GM18858 (cell line): ENCODE data around the gene COL4A2.
"Not testable (repeated sequence)": the region's sequence is repeated elsewhere in the genome, so short reads cannot be mapped to it uniquely, and the experiment has no call there.

Source experiments
- ATAC-seq: cut with Tn5 transposase; IDR thresholded peaks from one replicate; pipeline ENCODE4 v1.9.1; 2021; ENCODE audit not compliant: unreplicated experiment

COL4A2 gene

DNA sequence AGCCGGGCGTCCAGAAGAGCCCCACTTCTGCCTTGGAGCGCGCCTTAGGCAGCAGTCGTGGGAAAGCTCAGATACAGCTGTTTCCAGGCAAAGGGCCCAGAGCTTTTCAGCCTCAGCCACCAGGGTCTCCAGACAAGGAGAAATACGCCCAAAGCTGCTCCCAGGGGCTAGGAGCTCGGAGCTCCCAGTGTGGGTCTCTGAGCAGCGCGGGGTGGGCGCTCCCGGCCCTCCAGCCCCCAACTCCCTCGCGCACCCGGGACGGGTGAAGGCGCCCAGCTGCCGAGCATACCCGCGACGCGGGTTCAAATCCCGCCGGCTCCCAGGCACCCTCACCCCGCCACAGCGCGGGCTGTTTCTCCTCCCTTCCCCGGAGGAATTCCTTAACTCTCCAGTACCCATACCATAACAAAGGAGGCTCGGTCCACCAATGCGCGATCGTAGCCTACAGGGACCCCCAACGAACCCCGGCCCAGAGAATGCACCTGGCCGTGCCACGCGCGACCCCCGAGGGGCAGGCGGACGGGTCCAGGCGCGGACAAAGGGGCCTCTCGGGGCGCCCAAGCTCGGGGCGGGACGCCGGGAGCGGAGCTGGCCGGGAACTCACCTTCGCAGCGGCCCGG lies 634 bp upstream of the COL4A2 start:
- no peak for ATAC-seq

DNA sequence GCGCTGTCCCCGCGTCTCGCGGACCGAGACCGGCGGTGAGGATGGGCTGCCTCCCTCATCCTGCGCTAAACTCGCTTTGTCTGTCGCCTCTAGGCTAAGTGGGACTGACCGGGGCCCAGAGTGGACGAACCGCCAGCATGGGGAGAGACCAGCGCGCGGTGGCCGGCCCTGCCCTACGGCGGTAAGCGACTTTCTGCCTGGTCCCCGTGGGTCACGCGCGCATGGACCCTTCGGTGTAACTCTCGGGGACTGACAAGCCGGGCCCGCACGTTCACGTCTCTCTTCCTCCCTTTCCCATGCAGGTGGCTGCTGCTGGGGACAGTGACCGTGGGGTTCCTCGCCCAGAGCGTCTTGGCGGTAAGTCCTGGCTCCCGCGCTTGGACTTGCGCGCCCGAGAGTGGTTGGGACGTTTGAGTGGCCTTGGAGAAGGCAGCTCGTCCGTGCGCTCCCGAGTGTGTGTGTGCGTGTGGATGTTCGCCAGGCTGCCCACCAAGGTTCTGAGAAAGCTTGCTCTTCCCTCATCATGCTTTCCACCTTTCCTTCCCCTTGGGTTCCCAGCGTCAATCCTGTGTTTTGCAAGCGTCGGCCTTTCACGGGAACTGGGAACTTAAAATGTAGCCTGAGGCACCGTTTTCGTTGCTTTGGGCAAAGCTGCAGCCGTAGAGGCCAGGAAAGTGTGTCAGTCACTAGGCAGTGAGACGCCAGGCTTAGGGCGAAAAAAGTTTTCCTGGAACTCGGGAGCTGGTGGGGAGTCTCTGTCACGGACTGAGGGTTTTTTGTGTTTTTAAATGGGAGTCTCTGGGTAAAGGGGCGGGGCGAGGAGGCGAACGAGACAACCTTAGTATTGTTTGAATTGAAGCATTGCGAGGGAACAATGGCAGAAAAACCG lies 927 bp downstream of the COL4A2 start:
- ATAC-seq, result no peak

DNA sequence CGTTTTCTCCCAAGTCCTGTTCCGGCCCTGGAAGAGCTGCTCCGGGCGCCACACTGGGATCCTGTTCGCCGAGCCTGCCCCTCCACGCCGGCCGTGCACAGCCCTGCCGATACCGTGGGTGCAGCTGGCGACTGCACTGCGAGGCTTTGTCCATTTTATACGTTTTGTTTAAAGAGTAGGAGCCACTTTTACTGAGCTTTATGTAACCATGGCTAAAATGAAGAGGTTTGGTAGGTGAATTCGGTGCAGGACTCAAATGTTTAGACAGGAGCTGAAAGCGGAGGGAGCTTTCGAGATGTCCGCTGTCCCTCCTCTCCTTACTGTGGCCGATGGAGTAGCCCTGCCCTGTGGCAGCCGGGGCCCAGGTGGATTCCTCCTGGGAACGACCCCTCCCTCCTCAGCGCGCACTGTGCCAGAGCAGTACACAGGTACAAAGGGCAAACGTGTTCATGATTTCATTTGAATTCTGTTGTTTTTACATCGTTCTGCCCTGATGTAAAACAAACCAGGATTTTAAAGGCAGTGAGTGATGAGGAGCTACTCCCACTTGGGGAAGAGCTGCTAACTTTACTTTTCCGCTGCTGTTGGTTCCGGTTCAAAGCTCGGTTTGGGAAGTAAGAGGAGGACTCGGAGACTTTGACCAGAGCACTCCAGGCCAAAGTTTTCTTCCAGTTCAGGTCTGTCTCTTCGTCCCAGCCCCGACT lies 1.7 kb downstream of the COL4A2 start:
- no peak for ATAC-seq

DNA sequence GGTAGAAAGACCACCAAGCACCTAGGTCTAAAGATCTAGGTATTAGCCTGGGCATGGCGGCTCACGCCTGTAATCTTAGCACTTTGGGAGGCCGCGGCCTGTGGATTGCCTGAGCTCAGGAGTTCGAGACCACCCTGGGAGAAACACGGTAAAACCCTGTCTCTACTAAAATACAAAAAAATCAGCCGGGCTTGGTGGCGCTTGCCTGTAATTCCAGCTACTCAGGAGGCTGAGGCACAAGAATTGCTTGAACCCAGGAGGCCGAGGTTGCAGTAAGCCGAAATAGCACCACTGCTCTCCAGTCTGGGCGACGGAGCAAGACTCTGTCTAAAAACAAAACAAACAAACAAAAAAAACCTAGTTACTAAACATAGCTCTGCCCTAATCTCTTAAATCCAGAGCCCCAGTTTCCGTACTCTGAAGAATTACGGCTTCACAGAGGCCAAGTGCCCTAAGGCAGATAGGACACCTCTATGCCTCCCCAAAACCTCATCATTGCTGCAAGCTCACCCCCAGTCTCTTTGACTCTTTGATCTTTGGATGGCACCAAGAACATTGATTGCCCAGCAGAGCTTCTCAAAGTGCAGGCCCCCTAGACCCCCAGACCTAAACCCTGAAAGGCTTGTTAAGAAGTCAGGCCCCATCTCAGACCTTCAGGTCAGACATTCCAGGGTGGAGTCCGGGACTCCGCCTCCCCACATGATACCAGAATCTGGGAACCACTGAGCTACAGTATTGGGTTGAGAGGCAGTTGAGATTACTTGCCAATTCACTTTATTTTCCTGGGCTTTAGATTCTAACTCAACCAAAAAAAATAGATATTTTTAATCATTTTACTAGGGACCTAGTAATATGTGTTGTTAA lies 2.8 kb downstream of the COL4A2 start:
- no peak for ATAC-seq

DNA sequence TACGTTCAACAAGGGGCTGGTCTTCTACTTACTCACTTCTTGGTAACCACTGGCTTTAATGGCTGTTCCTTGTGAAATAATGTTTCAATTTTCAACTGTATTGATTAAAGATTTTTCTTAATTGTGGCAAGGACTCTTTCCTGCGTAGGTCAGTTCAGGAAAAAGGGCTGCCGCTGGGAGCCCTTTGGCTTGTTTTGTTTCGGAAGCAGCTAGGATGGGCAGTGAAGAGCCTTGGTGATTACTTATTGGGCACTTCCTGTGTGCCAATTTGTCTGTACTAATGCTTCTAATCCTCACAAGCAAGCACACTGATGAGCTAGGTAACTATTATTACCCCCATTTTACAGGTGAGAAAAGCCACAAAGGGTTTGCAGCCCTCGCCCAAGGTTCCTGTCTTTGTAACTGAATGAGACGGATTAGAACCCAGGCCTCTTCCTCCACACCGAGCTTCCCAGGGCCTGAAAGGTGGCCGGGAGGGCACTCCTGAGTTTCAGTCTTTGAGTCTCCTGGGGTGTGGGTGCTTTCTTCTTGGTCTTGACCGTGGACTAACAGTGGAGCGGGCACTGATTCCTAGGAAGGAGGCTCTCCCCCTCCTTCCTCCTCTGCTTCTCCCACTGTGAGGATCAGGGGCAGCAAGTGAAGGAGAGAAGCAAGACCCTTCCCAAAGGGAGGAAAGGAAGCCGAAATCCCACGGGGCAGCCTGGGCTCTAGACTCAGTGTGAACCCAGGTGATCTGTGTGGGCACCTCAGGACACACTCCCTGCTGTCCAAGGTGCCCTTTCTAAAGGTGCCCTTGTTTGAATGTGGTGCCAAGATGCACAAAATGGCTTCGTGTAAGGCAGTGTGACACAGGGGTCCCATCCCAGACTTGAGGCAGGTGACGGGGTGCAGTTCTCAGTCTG lies 3.7 kb downstream of the COL4A2 start:
- no peak for ATAC-seq

DNA sequence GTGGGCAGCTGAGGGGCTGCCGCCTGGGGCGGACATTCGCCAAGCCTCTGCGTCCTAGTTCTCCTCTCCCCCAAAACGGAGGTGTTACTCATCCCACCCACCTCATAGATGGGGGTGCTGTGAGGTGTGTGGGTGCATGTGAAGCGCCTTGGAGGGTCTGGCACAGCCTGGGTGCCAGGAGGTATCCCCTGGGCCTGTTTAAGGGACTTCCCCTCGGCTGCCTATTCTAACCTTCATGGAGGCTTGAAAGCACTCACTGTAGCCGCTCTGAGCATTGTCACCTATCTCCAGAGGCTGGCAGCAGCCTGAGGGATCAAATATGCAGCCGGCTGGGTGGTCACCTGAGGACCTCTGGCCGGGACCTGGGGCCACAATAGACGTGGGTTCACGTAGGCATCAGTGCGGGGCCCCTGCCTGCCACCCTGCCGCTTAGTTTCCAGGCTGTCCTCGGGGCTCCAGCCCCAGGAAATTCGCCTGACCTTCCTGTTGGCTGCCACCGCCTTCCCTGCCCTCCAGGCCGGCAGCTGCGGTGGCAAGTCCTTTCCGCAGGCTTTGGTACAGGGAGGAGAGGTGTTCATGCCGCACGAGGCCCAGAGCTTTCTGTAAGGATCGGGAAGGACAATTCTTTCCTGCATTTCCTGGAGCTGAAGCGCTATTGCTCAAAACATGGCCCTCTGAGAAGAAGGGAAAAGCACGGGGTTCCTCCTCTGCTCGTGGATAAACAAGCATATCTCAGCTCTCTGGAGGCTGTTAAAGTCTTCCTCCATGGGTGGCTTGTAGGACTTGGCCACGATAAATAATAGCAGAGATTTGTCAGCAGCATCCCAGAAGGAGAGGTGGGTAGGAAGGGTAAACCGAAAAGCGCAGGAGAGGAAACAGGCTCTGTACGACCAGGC lies 4.6 kb downstream of the COL4A2 start:
- ATAC-seq, result no peak

DNA sequence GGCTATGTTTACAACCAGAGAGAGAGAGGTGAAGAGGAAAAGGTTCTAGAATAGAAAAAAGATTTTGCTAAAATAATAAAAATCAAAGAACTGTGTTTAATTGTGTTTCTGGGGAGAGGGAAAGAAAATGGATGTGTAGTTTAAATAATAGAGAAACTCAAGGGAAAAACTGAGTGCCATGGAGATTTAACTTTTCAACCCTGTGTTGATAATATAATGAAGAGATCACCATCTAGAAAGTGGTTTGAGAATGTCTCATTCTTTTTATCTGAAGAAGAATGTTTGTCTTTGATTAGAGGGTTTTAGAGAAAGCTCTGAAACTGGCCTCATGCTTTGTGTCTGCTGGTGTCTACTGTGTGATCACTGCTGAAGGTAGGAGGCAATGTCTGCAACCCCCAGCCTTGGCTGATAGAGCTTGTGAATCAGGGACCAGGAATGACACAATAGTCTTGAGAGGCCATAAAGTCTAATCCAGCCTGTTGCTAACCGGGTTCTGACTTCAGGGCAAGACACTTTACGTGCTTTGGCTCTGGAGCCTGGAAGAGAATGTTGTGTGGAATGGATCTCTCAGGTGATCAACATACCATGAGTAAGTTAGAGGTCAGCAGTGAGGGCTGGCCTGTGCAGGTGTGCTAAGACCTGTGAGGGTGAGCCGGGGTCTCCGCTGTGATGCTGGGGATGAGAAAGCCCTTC lies 5.4 kb downstream of the COL4A2 start:
- no peak for ATAC-seq

DNA sequence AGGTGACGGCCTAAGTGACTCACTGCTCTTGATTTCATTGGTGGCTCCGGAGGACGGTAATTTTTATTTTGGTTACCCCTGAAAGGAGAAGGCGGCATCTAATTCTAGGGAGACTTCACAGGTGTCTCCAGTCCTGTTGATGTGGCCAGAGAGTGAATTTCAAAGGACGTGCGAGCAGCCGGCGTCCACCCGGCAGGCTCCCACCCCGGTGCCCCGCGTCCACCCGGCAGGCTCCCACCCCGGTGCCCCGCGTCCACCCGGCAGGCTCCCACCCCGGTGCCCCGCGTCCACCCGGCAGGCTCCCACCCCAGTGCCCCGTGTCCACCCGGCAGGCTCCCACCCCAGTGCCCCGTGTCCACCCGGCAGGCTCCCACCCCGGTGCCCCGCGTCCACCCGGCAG lies 6.2 kb downstream of the COL4A2 start:
- ATAC-seq, result not testable (repeated sequence)

DNA sequence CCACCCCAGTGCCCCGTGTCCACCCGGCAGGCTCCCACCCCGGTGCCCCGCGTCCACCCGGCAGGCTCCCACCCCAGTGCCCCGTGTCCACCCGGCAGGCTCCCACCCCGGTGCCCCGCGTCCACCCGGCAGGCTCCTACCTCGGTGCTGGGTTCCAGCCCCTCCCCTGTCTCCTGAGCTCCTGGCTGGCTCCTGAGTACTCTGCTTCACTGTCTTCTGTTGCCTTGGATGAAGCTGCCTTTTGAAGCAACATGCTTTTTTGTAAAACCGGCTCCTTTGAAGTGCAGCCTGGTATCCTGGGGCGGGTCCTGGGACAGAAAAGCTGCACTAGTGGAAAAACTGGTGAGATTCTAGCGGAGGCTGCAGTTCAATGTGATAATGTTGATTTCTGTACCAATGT lies 6.6 kb downstream of the COL4A2 start:
- not testable (repeated sequence) for ATAC-seq

DNA sequence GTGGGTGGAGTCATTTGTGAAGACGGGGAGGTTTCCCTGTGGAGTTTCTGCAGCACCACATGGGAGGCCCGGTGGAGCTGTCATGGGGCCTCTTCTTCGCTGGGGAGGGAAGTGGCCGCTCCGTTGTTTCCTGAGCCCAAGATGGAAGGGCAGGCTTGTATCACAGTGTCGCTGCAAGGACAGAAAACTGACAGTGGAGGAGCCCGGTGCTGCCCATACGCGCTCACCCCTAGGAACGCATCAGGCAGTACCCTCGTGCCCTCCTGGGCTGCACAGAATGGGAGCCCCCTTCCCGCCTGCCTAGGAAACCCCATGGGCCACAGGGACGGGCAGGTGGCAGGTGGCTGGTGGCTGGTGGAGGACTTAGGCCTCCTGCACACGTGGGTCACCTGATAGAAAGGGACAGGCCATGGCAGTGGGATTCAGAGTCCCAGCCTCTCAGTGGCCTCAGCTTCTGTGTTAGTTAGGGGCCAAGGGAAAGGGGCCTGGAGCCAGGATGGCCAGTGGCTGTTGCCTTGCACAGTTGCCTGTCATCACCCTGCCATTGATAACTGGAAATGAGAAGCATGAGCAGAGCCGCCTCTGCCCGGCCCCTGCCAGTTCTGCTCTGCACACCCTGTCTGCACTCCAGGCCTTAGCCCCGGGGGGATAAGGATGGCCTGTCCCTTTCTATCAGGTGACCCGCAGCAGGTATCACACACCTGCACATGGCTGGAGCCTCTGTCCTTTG lies 7.6 kb downstream of the COL4A2 start:
- ATAC-seq, result no peak

DNA sequence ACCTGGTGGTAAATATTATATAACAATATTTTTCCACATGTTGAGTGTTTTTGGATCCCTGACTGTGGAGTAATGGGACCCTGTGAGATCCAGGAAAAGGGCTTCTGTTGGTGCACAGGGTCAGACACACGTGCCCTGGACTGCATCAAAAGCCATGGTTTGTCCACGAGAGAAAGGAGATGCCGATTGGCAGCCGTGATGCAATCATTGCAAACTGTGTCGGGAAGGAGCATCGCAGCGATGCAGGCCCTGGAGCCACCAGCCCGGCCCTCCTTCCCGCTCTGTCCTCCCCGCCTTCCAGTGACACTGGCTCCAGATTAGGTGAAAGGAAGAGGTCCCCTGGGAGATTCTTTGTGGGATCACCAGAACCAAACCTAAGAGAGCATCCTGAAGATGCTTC lies 9.1 kb downstream of the COL4A2 start:
- ATAC-seq, result no peak

DNA sequence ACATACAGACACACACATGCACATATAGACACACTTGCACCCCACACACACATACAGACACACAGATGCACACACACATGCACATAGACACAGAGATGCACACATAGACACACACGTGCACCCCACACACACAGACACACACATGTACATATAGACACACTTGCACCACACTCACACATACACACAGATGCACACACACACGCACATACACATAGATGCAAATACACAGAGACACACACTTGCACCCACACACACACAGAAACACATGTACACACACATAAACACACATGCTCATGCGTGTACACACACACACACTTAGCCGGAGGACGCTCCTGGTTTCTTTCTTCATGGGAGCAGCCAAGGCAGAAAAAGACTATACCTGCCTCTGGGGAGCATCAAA lies 10.0 kb downstream of the COL4A2 start:
- ATAC-seq, result no peak

DNA sequence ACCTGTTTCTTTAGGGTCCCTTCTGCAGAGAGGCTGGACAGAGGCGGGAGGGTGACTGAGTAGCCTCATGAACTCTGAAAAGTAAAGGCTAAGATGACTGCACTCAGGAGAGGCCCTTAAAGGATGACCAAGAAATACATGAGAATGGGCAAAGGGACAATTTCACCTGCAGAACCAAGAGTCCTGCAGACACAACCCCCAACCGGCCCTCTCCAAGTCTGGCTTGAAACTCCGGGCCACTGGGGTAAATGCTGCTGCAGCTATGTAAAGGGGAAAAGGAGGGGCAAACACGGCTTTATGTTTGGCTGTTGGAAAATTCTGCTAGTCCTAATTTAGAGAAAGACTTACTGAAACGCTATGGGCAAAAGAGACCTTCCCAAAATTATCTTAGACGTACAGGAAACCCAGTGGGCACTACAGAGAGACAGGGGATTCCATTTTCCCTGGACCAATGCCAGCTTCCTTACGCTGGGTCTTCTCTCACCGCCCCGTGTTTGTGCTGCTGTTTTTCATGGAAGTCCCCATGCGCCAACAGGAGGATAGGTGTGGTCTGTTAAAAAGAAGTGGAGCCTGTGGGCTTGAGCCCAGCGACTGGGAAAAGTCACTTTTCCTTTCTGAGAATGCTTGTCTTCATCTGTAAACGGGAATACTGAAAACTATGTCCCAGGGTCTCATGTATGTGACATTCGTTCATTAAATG lies 10.6 kb downstream of the COL4A2 start:
- ATAC-seq, result no peak

DNA sequence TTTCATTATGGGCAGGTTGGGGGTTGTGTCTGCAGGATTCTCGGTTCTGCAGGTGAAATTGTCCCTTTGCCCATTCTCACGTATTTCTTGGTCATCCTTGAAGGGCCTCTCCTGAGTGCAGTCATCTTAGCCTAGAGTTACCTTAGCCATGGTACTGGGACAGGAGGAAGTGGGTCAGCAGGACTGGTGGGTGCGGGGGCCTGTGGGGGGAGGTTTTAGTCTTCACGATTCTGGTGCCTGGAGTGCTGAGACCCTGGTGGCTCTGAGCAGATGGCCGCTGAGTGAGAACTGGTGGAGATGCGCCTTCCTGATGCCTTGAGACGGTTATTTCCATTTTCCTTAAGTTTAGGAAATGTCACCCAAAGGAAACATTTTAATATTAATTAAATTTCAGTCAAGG lies 11.8 kb downstream of the COL4A2 start:
- ATAC-seq, result no peak

DNA sequence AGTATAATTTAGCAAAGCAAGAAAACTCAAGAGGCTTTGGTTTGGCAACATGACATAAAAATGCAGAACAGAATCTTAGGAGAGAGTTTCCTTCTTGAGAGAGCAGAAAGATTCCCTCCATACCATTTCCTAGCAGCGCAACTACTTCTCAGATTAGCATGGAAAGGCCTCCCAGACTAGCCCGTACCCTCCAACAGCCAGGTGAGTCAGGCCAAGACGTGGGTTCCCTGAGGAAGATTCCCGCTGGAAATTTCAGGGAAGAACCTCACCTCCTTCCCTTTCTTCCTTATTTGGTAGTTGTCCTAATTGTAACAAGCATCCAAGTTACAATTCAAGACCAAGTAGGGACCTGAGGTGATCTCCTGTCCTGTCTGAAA lies 12.3 kb downstream of the COL4A2 start:
- no peak for ATAC-seq

DNA sequence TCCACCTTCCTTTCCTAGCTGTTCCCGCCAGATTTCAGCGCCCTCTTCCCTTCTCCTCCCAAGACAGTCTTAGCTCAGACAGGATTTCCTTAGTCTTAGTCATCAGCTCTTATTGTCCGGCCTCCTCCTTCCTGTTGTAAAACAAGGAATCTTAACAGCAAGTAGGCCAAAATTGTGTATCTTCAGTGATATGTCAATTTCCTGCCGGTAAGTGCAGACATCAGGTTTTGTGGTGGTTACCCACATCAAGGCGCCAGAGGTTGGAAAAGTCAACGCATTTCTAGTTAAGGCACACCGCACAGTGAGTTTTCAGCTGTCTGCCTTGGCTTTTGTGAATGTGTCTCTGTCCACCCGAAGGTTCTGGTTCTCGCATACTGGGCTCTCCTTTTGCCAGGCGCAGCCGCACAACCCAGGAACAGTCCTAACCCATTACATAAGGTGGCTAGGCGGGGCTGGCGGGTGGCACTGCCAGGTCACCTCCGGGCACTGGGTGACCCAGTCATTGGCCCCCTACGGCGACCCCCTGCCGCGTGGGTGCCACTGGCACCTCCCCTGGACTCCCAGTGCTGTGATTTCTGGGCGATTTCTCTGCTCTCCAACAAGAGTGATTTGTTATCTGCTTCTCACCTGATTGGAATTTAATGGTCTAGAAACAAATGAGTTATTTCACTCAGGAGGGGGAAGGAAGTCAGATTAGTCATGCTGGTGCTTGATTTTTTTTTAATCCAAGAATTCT lies 12.9 kb downstream of the COL4A2 start:
- no peak for ATAC-seq

DNA sequence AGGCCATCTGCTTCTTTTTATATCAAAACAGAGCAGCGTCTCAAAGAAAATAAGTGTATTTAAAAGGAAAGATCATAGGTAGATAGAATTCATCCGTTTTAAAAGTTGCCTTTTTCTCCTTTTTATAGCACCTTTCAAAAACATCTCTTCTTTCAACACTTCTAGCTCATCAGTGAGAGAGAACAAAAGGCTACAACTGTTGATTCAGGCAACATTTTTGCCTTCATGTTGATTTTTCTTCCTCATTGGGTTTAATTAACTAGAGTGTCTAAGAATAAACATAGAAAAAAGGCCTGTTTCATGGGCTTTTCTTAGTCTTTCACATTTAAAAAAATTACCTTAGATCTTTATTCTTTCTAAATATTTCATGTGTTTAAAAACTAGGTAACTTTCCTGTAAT lies 13.6 kb downstream of the COL4A2 start:
- ATAC-seq, result no peak
